Parathyroid adenoma (tissue), 2 donors: ENCODE measurements around the gene KLF15.

ENCODE experiments used
- H2AFZ ChIP-seq: fragments of 300-600 bp; sonication (generic); one replicate; pipeline ENCODE4 v1.7.0; 2017; ENCODE audit warnings: antibody characterized with exemption, mild to moderate bottlenecking
- H3K27ac ChIP-seq: fragments of 300-600 bp; sonication (generic); one replicate; pipeline ENCODE4 v1.7.0; 2017
- H3K27me3 ChIP-seq: fragments of 300-600 bp; sonication (generic); one replicate; pipeline ENCODE4 v1.7.0; 2017; ENCODE audit warnings: low read length; ENCODE audit not compliant: control insufficient read depth, insufficient read depth
- H3K36me3 ChIP-seq: fragments of 300-600 bp; sonication (generic); one replicate; pipeline ENCODE4 v1.7.0; 2017; ENCODE audit warnings: low read length; ENCODE audit not compliant: control insufficient read depth, insufficient read depth
- H3K4me1 ChIP-seq: fragments of 300-600 bp; sonication (generic); one replicate; pipeline ENCODE4 v1.7.0; 2017; ENCODE audit warnings: control low read depth
- H3K4me2 ChIP-seq: fragments of 300-600 bp; sonication (generic); one replicate; pipeline ENCODE4 v1.7.0; 2017; ENCODE audit warnings: low read length
- H3K4me3 ChIP-seq: fragments of 300-600 bp; sonication (generic); one replicate; pipeline ENCODE4 v1.7.0; 2017; ENCODE audit warnings: low read depth, low read length
- H3K79me2 ChIP-seq: fragments of 300-600 bp; sonication (generic); one replicate; pipeline ENCODE4 v1.7.0; 2017; ENCODE audit warnings: control low read depth
- H3K9ac ChIP-seq: fragments of 300-600 bp; sonication (generic); one replicate; pipeline ENCODE4 v1.7.0; 2017; ENCODE audit warnings: mild to moderate bottlenecking
- H3K9me3 ChIP-seq: fragments of 300-600 bp; sonication (generic); one replicate; pipeline ENCODE4 v1.7.0; 2017; ENCODE audit warnings: low read length; ENCODE audit not compliant: control insufficient read depth
- CTCF ChIP-seq: fragments of 300-600 bp; sonication (generic); IDR thresholded peaks from one replicate; pipeline ENCODE4 v1.7.0; 2017; ENCODE audit warnings: antibody characterized with exemption, mild to moderate bottlenecking
- donor health status: primary hyperparathyroidism.

KLF15 gene

GRCh38 chr3:126380011-126380768, 23.0 kb upstream of the KLF15 start:
- Histone ChIP-seq H3K27ac (no peak overlapping the region), H3K9me3 (no peaks in the 10 kb centered on the region), H3K9ac (no peak overlapping the region), H3K79me2 (no peaks in the 10 kb centered on the region), H3K36me3 (no peaks in the 10 kb centered on the region), H3K4me1 (no peaks in the 10 kb centered on the region), H3K4me2 (no peak overlapping the region), H3K4me3 (no peak overlapping the region), H3K27me3 (no peaks in the 10 kb centered on the region), H2AFZ (no peak overlapping the region)
- TF ChIP-seq CTCF, result no peak

GRCh38 chr3:126378341-126378751, 21.1 kb upstream of the KLF15 start:
- Histone ChIP-seq H3K4me2 (no peak overlapping the region), H3K27me3 (no peaks in the 10 kb centered on the region), H3K27ac (no peak overlapping the region), H3K79me2 (no peaks in the 10 kb centered on the region), H3K9me3 (no peaks in the 10 kb centered on the region), H2AFZ (no peak overlapping the region), H3K9ac (no peak overlapping the region), H3K4me3 (no peak overlapping the region), H3K36me3 (no peaks in the 10 kb centered on the region), H3K4me1 (no peaks in the 10 kb centered on the region)
- TF ChIP-seq CTCF, result no peak

GRCh38 chr3:126377211-126377610, 20.0 kb upstream of the KLF15 start:
- Histone ChIP-seq H2AFZ (no peak overlapping the region), H3K4me2 (no peak overlapping the region), H3K9me3 (no peaks in the 10 kb centered on the region), H3K4me1 (no peaks in the 10 kb centered on the region), H3K27ac (no peak overlapping the region), H3K9ac (no peak overlapping the region), H3K4me3 (no peak overlapping the region), H3K36me3 (no peaks in the 10 kb centered on the region), H3K79me2 (no peaks in the 10 kb centered on the region), H3K27me3 (no peaks in the 10 kb centered on the region)
- TF ChIP-seq CTCF, result no peak

GRCh38 chr3:126376444-126376843, 19.2 kb upstream of the KLF15 start:
- no peak overlapping the region for H3K4me3 ChIP-seq
- H3K4me2 ChIP-seq, result no peak overlapping the region
- no peaks in the 10 kb centered on the region for H3K79me2 ChIP-seq
- no peak overlapping the region for H3K9ac ChIP-seq
- no peak overlapping the region for H2AFZ ChIP-seq
- no peaks in the 10 kb centered on the region for H3K27me3 ChIP-seq
- TF ChIP-seq CTCF, result no peak
- H3K27ac ChIP-seq, result no peak overlapping the region
- H3K9me3 ChIP-seq, result no peaks in the 10 kb centered on the region
- H3K36me3 ChIP-seq, result no peaks in the 10 kb centered on the region
- H3K4me1 ChIP-seq, result no peaks in the 10 kb centered on the region

GRCh38 chr3:126375835-126376331, 18.7 kb upstream of the KLF15 start:
- Histone ChIP-seq H3K4me3 (no peak overlapping the region), H3K36me3 (no peaks in the 10 kb centered on the region), H3K27me3 (no peaks in the 10 kb centered on the region), H3K4me1 (no peaks in the 10 kb centered on the region), H3K9me3 (no peaks in the 10 kb centered on the region), H2AFZ (no peak overlapping the region), H3K27ac (no peak overlapping the region), H3K9ac (no peak overlapping the region), H3K4me2 (no peak overlapping the region), H3K79me2 (no peaks in the 10 kb centered on the region)
- no peak for TF ChIP-seq CTCF
